ENCODE results near the gene ABCG2.

ABCG2 gene

GRCh38 chr4:88158489-88159228 lies at the start of gene ABCG2:
Gene ABCG2, minus strand, starts transcription at chr4:88158639. Its CDS starts 18,644 bp downstream, at chr4:88139995.
- no peak for DNase-seq

GRCh38 chr4:88208156-88208555 lies 49.7 kb upstream of the ABCG2 start:
- DNase-seq: no peak

DNA sequence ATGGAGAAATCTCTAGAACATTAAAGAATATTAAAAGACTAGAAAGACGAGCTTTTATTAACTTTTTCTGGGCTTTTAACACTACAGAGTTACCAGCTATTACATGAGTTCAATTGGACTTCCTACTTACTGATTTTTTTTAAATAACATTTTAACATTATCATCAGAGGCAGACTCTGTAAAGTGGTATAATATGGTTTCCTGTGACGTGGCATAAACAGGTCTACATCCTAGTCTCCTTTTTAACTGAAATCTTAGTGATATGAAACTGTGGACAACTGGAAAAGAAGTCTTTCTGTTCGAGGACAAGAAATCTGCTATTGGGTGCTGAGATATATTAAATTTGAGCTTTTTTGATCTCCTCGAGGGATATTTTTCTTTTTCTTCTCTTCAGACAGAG lies 48.7 kb upstream of the ABCG2 start:
- no peak for DNase-seq

- DNase-seq: no peak
Observed at GRCh38 chr4:88204882-88205281, 46.4 kb upstream of the ABCG2 start.

GRCh38 chr4:88202443-88202842 lies 44.0 kb upstream of the ABCG2 start:
- no peak for DNase-seq

- DNase-seq: no peak
Observed at GRCh38 chr4:88200186-88200585, 41.7 kb upstream of the ABCG2 start.

- DNase-seq: no peak
Observed at GRCh38 chr4:88196523-88197185, 38.2 kb upstream of the ABCG2 start.

DNA sequence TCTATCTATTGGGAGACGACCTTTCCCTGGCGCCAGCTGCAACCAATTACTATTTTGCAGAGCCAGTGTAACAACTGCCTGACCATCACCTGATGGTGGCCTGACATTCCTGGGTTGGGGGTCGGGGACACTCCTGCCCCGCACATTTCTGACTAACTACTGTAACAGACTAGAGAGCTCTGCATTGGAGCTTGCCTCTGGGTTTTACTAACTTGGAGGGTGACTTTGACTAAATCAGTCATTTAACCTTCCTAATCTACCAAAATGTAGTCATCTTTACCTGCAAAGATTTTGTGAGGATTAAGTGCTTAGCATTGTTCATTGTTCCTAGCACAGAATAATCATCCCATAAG lies 37.5 kb upstream of the ABCG2 start:
- no peak for DNase-seq

GRCh38 chr4:88195328-88196012 lies 37.0 kb upstream of the ABCG2 start:
- no peak for DNase-seq

- DNase-seq: no peak
Observed at GRCh38 chr4:88191404-88191803, 33.0 kb upstream of the ABCG2 start.

GRCh38 chr4:88189881-88190585 lies 31.6 kb upstream of the ABCG2 start:
- DNase-seq: no peak

DNA sequence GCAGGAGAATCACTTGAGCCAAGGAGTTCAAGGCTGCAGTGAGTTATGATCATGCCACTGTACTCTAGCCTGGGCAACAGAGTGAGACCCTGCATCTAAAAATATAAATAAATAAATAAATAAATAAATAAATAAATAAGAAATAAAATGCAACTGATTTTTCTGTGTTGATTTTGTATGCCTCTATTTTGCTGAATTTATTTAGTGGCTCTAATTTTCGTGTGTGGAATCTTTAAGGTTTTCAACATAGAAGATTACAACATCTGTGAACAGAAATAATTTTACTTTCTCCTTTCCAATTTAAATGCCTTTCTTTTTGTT lies 30.9 kb upstream of the ABCG2 start:
- DNase-seq: no peak

DNA sequence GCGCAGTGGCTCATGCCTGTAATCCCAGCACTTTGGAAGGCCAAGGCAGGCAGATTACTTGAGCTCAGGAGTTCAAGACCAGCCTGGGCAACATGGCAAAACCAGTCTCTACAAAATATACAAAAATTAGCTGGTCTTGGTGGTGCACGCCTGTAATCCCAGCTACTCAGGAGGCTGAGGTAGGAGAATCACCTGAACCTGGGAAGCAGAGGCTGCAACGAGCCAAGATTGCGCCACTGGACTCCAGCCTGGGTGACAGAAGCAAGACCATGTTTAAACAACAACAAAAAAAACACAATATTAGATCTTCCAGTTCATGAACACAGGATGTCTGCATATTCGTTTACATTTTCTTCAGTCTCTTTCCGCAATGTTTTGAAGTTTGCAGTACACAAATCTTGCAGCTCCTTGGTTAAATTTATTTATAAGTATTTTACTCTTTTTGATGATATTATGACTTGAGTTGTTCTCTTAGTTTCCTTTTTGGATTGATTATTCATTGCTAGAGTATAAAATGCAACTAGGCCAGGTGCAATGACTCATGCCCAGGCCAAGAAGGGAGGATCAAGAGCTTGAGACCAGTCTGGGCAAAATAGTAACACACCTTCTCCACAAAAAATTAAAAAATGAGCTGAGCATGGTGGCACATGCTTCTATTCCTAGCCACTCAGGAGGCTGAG lies 30.4 kb upstream of the ABCG2 start:
- DNase-seq: no peak

DNA sequence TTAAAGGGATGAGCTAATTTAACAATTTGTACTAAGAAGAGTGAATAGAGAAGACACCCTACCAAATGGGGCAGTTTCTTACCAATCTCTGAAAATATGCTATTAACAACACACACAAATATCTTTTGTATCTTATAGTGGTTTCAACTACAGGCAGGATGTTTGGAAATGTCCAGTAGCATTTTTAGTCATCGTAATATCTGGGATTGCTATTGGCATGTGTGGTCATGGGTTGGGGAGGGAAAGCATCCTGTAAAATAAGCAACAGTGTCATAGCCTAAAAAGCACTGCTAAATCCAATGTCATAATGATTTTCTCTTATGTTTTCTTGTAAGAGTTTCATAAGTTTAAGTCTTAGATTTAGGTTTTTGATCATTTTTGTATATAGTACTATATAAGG lies 29.3 kb upstream of the ABCG2 start:
- DNase-seq: no peak

- no peak for DNase-seq
Observed at GRCh38 chr4:88185906-88186305, 27.5 kb upstream of the ABCG2 start.

- DNase-seq: no peak
Observed at GRCh38 chr4:88179261-88179660, 20.8 kb upstream of the ABCG2 start.

DNA sequence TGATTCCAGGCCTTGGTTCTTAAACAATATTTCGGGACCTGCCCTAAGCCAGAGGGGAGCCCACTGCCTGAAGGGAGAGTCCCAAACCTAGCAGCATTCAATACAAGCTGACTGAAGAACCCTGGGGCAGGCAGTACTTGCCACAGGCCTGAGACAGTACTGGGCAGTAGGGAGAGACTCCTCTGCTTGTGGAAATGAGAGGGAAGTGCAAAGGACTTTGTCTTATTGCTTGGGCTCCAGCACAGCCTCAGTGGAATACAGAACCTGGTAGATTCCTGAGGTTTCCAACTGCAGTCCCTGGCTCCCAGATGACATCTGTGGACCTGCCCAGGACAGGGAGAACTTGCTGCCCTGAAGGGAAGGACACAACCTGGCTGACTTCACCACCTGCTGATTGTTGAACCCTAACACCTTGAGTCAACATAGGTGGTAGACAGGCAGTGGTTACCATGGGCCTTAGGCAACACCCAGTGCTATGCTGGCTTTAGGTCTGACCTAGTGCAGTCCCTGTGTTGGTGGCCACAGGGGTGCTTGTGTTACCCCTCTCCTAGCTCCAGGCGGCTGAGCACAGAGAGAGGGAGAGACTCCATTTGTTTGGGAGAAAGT lies 20.3 kb upstream of the ABCG2 start:
- no peak for DNase-seq

DNA sequence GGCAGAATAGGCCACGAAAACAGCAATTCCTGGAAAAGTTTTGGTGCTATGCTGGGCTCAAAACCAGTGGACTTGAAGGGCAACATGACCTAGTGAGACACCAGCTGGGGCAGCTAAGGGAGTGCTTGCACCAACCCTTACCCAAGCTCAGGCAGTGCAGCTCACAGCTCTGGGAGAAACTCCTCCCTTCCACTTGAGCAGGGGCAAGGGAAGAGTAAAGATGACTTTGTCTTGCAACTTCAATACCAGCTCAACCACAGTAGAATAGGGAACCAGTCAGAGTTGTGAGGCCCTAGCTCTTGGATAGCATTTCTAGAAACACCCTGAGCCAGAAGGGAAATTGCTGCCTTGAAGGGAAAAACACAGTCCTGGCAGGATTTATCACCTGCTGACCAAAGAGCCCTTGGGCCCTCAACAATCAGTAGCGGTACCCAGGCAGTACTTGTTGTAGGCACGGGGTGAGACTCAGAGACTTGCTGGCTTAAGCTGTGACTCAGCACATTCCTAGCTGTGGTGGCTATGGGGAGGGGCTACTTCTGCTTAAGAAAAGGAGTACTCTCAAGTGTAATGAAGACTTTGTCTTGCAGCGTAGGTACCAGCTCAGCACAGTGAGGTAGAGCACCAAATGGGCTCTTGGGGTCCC lies 19.7 kb upstream of the ABCG2 start:
- DNase-seq: no peak

DNA sequence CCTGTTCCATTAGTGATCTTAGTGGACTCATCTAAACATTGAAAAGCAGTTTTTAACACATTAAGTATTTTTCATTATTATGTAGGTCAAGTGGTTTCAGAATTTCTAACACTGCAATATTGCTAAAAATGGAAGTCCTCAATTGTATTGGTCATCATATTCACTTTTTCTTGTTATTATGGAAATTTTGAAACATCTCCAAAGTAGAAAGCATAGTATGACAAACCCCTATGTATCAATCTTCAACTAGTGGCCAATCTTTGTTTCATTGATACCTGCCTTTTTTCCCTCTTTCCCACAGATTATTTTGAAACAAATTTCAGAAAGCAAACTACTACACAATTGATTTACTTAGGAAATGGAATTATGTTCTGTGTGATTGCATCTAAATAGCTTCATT lies 14.5 kb upstream of the ABCG2 start:
- no peak for DNase-seq

GRCh38 chr4:88171206-88171605 lies 12.8 kb upstream of the ABCG2 start:
- no peak for DNase-seq

DNA sequence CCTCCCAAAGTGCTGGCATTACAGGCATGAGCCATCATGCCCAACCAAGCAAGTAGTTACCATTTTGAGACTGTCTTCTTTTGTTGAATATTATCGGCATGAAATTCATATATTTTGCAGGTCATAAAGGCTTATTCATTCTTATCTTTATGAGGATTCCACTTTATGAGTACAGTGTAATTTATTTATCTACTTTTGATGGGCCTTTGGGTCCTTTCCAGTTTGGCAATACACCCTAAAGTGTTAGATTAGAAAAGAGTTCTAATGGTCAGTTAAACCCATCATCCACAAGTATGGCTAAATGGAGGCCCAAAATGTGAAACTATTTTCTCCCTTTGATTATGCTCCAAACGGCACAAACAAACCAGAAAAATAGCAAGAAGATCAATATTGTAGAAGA lies 10.9 kb upstream of the ABCG2 start:
- DNase-seq: no peak

DNA sequence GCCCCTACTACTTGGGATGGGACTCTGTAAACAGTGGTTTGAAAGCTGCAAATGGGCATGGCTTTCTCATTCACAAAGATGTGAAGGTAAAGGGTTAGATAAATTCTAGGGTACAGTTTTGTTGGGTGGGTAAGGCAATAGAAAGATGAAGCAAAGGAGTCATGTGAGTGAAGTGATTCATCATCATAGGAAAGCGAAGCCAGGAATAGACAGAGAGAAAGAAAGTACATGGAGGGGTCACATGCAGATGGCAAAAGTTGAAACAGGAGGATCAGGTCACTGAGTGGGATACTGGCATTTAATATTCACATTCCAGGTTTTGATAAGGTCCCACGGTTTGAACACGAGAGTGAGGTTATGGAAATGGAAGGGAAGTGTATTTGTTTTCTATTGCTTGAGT lies 8.2 kb upstream of the ABCG2 start:
- DNase-seq: no peak
